K562 (cell line): ENCODE data around the gene FOXRED2. TPM values are rescaled to one million over a fixed set of nuclear protein-coding genes. Genes with fewer than 3 reads are reported as not detected.

Experiments
- ATAC-seq: fragments of 200-7000 bp; cut with Tn5 transposase; 3 replicates; pipeline ENCODE4 v1.9.1; 2020; ENCODE audit warnings: moderate library complexity
- BruUV-seq: library from RNA; stranded (reverse); fragments of 400-500 nt; replicated peaks from 2 replicates; lab custom pipeline; 2021; lab: Mats Ljungman, UMichigan
- CTCF ChIA-PET: fragments of 300-600 bp; formaldehyde crosslinking; extraction: SDS; loops from one replicate; lab custom pipeline; 2021; ENCODE audit warnings: low intra/inter-chr PET ratio; lab: Yijun Ruan, JAX
- POLR2A ChIA-PET: fragments of 300-600, 350-650 bp; sonication (Branson Sonifier 250); formaldehyde crosslinking; extraction: SDS; loops from one replicate; lab custom pipeline; 2021; ENCODE audit warnings: antibody characterized with exemption, inconsistent platforms; lab: Yijun Ruan, JAX
- DNase-seq, 4 experiments: peaks; one replicate each; pipeline versions ENCODE4 v3.0.0 to v3.0.0-alpha.2; 2011 to 2018; ENCODE audit warnings: low spot score in 3 of 4, mixed read lengths in 3 of 4; ENCODE audit errors: extremely low read depth in 1 of 4
- FAIRE-seq: peaks from 2 replicates; lab custom pipeline; 2011; peaks lifted over from hg19 to GRCh38; lab: Jason Lieb, UNC
- H2AFZ ChIP-seq: 2 replicates; pipeline ENCODE4 v1.6.0; 2011; ENCODE audit warnings: low read depth, low read length, control low read depth, inconsistent platforms
- H3K27ac ChIP-seq: fragments of 200-600 bp; 3 replicates; pipeline ENCODE4 v1.8.0; 2011; ENCODE audit warnings: low read depth, mild to moderate bottlenecking, control low read depth, inconsistent platforms, low read length, moderate library complexity, mixed read lengths; ENCODE audit errors: extremely low read depth
- H3K27me3 ChIP-seq, 2 experiments: fragments of 300-600 bp in 1 of 2; 2 replicates in 1 of 2; 3 replicates in 1 of 2; pipeline versions ENCODE4 v1.6.0 to v1.8.0; 2011; ENCODE audit warnings: inconsistent platforms in 2 of 2, low read length in 2 of 2, mild to moderate bottlenecking in 1 of 2, mixed read lengths in 1 of 2, moderate library complexity in 1 of 2; ENCODE audit not compliant: control insufficient read depth in 2 of 2, insufficient read depth in 2 of 2
- H3K36me3 ChIP-seq: fragments of 300-600 bp; 3 replicates; pipeline ENCODE4 v1.8.0; 2011; ENCODE audit warnings: mild to moderate bottlenecking, low read length, inconsistent platforms; ENCODE audit not compliant: control insufficient read depth, insufficient read depth
- H3K4me1 ChIP-seq, 2 experiments: fragments of 200-600 bp in 1 of 2; replicated peaks in 1 of 2; 2 replicates in 1 of 2; 3 replicates in 1 of 2; pipeline versions ENCODE4 v1.5.1 to v1.8.0; 2011; ENCODE audit warnings: inconsistent platforms in 2 of 2, low read length in 2 of 2, mild to moderate bottlenecking in 1 of 2, mixed read lengths in 1 of 2, moderate library complexity in 1 of 2; ENCODE audit not compliant: control insufficient read depth in 2 of 2, insufficient read depth in 2 of 2
- H3K4me2 ChIP-seq: 2 replicates; pipeline ENCODE4 v1.6.1; 2011; ENCODE audit warnings: low read length, control low read depth, inconsistent platforms, mixed read lengths; ENCODE audit not compliant: insufficient read depth
- H3K4me3 ChIP-seq: fragments of 200-600 bp; sonication (generic), shearing (Covaris generic); 2 replicates; pipeline ENCODE4 v1.5.1; 2016; ENCODE audit warnings: control low read depth, inconsistent platforms
- H3K79me2 ChIP-seq: fragments of 200-600 bp; 3 replicates; pipeline ENCODE4 v1.8.0; 2011; ENCODE audit warnings: low read length, inconsistent platforms; ENCODE audit not compliant: control insufficient read depth, insufficient read depth
- H3K9ac ChIP-seq, 2 experiments: 2 replicates each; pipeline versions ENCODE4 v1.6.0 to v1.6.1; 2011; ENCODE audit warnings: low read depth in 2 of 2, low read length in 2 of 2, control low read depth in 1 of 2, inconsistent platforms in 1 of 2, mild to moderate bottlenecking in 1 of 2, mixed read lengths in 1 of 2; ENCODE audit not compliant: insufficient read depth in 1 of 2
- H3K9me1 ChIP-seq: one replicate; pipeline ENCODE4 v1.6.0; 2011; ENCODE audit warnings: inconsistent platforms, mild to moderate bottlenecking, low read length, moderate library complexity; ENCODE audit not compliant: control insufficient read depth, insufficient read depth
- H3K9me3 ChIP-seq: replicated peaks from 2 replicates; pipeline ENCODE4 v1.5.1; 2011; ENCODE audit warnings: low read depth, low read length, inconsistent platforms; ENCODE audit not compliant: control insufficient read depth, insufficient read depth
- H4K20me1 ChIP-seq: replicated peaks from 2 replicates; pipeline ENCODE4 v1.6.1; 2011; ENCODE audit warnings: low read length, inconsistent platforms, mixed read lengths; ENCODE audit not compliant: control insufficient read depth, insufficient read depth
- CBX8 ChIP-seq: fragments of 200-600 bp; sonication (generic); IDR thresholded peaks from 2 replicates; pipeline ENCODE4 v1.6.1; 2012; ENCODE audit warnings: borderline replicate concordance, mixed run types, low read depth, mild to moderate bottlenecking, moderate library complexity, mixed read lengths, low read length, control low read depth, inconsistent platforms; ENCODE audit not compliant: poor library complexity, severe bottlenecking; ENCODE audit errors: extremely low read depth
- GTF2F1 ChIP-seq: IDR thresholded peaks from 2 replicates; pipeline ENCODE4 v1.6.1; 2011; ENCODE audit warnings: low read depth, low read length, improper control_type of control experiment
- ILF3 ChIP-seq: fragments of 450-650 bp; IDR thresholded peaks from 2 replicates; pipeline ENCODE4 v1.6.1; 2018; ENCODE audit warnings: antibody characterized with exemption, mild to moderate bottlenecking, moderate library complexity, borderline replicate concordance
- NKRF ChIP-seq: fragments of 450-650 bp; IDR thresholded peaks from 2 replicates; pipeline ENCODE4 v1.6.1; 2016; ENCODE audit warnings: borderline replicate concordance
- PREB ChIP-seq: sonication (generic); formaldehyde crosslinking; IDR thresholded peaks from 2 replicates; pipeline ENCODE4 v1.8.1; 2023; ENCODE audit warnings: mild to moderate bottlenecking, missing genetic modification reagents
- RFX5 ChIP-seq: IDR thresholded peaks from 2 replicates; pipeline ENCODE4 v1.6.1; 2011; ENCODE audit warnings: low read depth, mild to moderate bottlenecking, improper control_type of control experiment, low read length
- SPI1 ChIP-seq: IDR thresholded peaks from 2 replicates; pipeline ENCODE4 v1.6.1; 2011; ENCODE audit warnings: low read depth, low read length, control low read depth, borderline replicate concordance
- TGIF2 ChIP-seq: sonication (generic); formaldehyde crosslinking; IDR thresholded peaks from 2 replicates; pipeline ENCODE4 v1.8.1; 2022; ENCODE audit warnings: mild to moderate bottlenecking, missing genetic modification reagents, moderate library complexity
- ZMIZ1 ChIP-seq, 2 experiments: fragments of 150-350 bp in 1 of 2; IDR thresholded peaks; 2 replicates each; pipeline ENCODE4 v1.6.1; 2012 to 2016; ENCODE audit warnings: low read depth in 2 of 2, low read length in 2 of 2, mild to moderate bottlenecking in 1 of 2, moderate library complexity in 1 of 2
- ZNF197 ChIP-seq: fragments of 200-800 bp; sonication (Bioruptor generic); IDR thresholded peaks from 2 replicates; pipeline ENCODE4 v1.6.1; 2016; ENCODE audit warnings: low read depth, missing genetic modification characterization, missing compliant biosample characterization
- WGBS: fragments of 100-300 bp; shearing (Covaris generic); methylation state at CpG from one replicate; pipeline ENCODE4 v1.1.6; 2016; ENCODE audit warnings: low coverage, mixed read lengths; ENCODE audit not compliant: insufficient coverage; ENCODE audit errors: missing lambda C conversion rate; 5-methylcytosine and 5-hydroxymethylcytosine counted together
- in situ Hi-C: fragments of 300-500 bp; cut with MboI; formaldehyde crosslinking; loops from 4 replicates; pipeline ENCODE4 v1.15.0; 2018; ENCODE audit warnings: inconsistent platforms, mixed read lengths
- intact Hi-C: fragments of 100-400 bp; cut with micrococcal nuclease; formaldehyde crosslinking; loops from 2 replicates; pipeline ENCODE4 v1.14.2; 2022
- polyA plus RNA-seq, 8 experiments: library from polyadenylated mRNA; depleted of rRNA in 4 of 8; stranded (reverse) in 5 of 8; unstranded in 3 of 8; fragments of >200 nt; fragmentation: Nextera tagmentation in 2 of 8; fragmentation: Illumina TruSeq in 1 of 8; extraction: Ambion mirVana in 2 of 8; extraction: Trizol in 1 of 8; gene quantifications; 2 replicates each; pipeline versions ENCODE4 v1.2.1 to v1.2.3, GENCODE V29; 2011 to 2014; ENCODE audit warnings: inconsistent platforms in 1 of 8, missing spikeins in 1 of 8
- total RNA-seq, 7 experiments: library from RNA; depleted of rRNA in 6 of 7; stranded (reverse); fragments of >200 nt in 6 of 7; fragmentation: Illumina TruSeq in 2 of 7; extraction: Trizol in 2 of 7; gene quantifications; 2 replicates each; pipeline versions ENCODE4 v1.2.1 to v1.2.3, GENCODE V29; 2011 to 2021; ENCODE audit warnings: low replicate concordance in 1 of 7

Gene FOXRED2
- total and polyA plus RNA-seq, 9 of the 15 experiments (the other 6 are each of a cell fraction or from before 2014, with no cell fraction given): 2.8 to 48.4 (median 7.8) TPM

- TF ChIP-seq CBX8 (no peak), GTF2F1 (no peak), PREB (CRISPR knock-in tag) (no peak), ILF3 (no peak), RFX5 (no peak)
These were observed 57.2 kb downstream of the FOXRED2 start (continued) for GRCh38 chr22:36449596-36450175.

GRCh38 chr22:36447632-36448031 lies 59.2 kb downstream of the FOXRED2 start:
- Histone ChIP-seq H3K9me1 (no peaks in the 10 kb centered on the region), H3K27me3 (no peaks in the 10 kb centered on the region), H3K36me3 (no peaks in the 10 kb centered on the region), H4K20me1 (no peaks in the 10 kb centered on the region), H3K79me2 (no peaks in the 10 kb centered on the region), H3K4me3 (no peak overlapping the region), H3K27ac (no peak overlapping the region), H2AFZ (no peak overlapping the region), H3K4me2 (no peak overlapping the region), H3K4me1 (peaks cover 13 to 16% of the 10 kb centered on the region in 2 experiments; a peak in 4 of 5 replicates), H3K9me3 (no peaks in the 10 kb centered on the region), H3K9ac (no peak overlapping the region)
- intact Hi-C loops: no loop called here
- POLR2A ChIA-PET: no interaction called here
- no peak for DNase-seq
- no TSS peak for BruUV-seq
- WGBS: 60% methylated on average over 1 of the region's 2 CpGs
- ATAC-seq: no peak
- CTCF ChIA-PET: no interaction called here
- in situ Hi-C loops: no loop called here
- TF ChIP-seq ZMIZ1 (IDR thresholded peaks at IDR 0.05; ENCODE audit: low read depth in 2 of 2, low read length in 2 of 2) (no peak), ZNF197 (CRISPR knock-in tag) (no peak), SPI1 (peak; percentile 50; the same call in 1 of the 2 replicates), TGIF2 (CRISPR knock-in tag) (no peak), NKRF (no peak)
- no peak for FAIRE-seq
